ENCODE data around the gene KCNQ1.

KCNQ1 gene

GRCh38 chr11:2461253-2461955 is 16.6 kb downstream of the KCNQ1 start:
- Histone ChIP-seq H2BK120ac (ENCODE audit: low read depth, low read length) (no peak overlapping the region), H3K18ac (ENCODE audit: low read depth in 1 of 2, low read length in 2 of 2) (no peak overlapping the region), H3K27ac (ENCODE audit: low read length, poor library complexity, severe bottlenecking) (no peak overlapping the region), H2BK15ac (ENCODE audit: low read depth, poor library complexity, severe bottlenecking) (no peak overlapping the region), H3K23ac (ENCODE audit: low read length in 2 of 2) (no peak overlapping the region), H3K9ac (ENCODE audit: low read length) (no peak overlapping the region), H3K4me1 (ENCODE audit: control insufficient read depth, insufficient read depth, low read depth, low read length) (no peaks in the 10 kb centered on the region), H2AK5ac (ENCODE audit: low read length, severe bottlenecking) (no peak overlapping the region), H3K4me3 (ENCODE audit: insufficient read depth in 1 of 2, low read depth in 1 of 2, low read length in 2 of 2) (no peak overlapping the region), H3K36me3 (ENCODE audit: control insufficient read depth in 1 of 2, insufficient read depth in 2 of 2, low read depth in 1 of 2, low read length in 2 of 2) (no peaks in the 10 kb centered on the region), H2BK5ac (ENCODE audit: low read depth, low read length, poor library complexity, severe bottlenecking) (no peak overlapping the region), H4K91ac (ENCODE audit: low read length) (no peak overlapping the region), H4K8ac (ENCODE audit: low read length) (no peak overlapping the region), H3K4me2 (ENCODE audit: low read length, poor library complexity, severe bottlenecking) (no peak overlapping the region), H3K14ac (ENCODE audit: low read length in 2 of 2) (no peak overlapping the region), H2BK12ac (ENCODE audit: low read length in 2 of 2) (no peak overlapping the region), H3K27me3 (ENCODE audit: control insufficient read depth in 1 of 2, insufficient read depth in 1 of 2, low read length in 2 of 2) (peaks cover 40 to 41% of the 10 kb centered on the region in 2 experiments), H2AFZ (ENCODE audit: low read depth, low read length) (no peak overlapping the region), H3K79me1 (replicated peaks; ENCODE audit: low read length, poor library complexity, severe bottlenecking) (no peaks in the 10 kb centered on the region), H3K9me3 (ENCODE audit: control insufficient read depth, low read length) (no peaks in the 10 kb centered on the region), H3K4ac (ENCODE audit: low read depth in 1 of 2, low read length in 2 of 2) (no peak overlapping the region)
- no peak for DNase-seq
- 77% methylated on average over 17 of the region's 17 CpGs for WGBS

GRCh38 chr11:2461956-2462542 is 17.2 kb downstream of the KCNQ1 start:
- Histone ChIP-seq H4K8ac (ENCODE audit: low read length) (no peak overlapping the region), H2AFZ (ENCODE audit: low read depth, low read length) (no peak overlapping the region), H3K36me3 (ENCODE audit: control insufficient read depth in 1 of 2, insufficient read depth in 2 of 2, low read depth in 1 of 2, low read length in 2 of 2) (no peaks in the 10 kb centered on the region), H3K9me3 (ENCODE audit: control insufficient read depth, low read length) (no peaks in the 10 kb centered on the region), H3K4me3 (ENCODE audit: insufficient read depth in 1 of 2, low read depth in 1 of 2, low read length in 2 of 2) (no peak overlapping the region), H2BK5ac (ENCODE audit: low read depth, low read length, poor library complexity, severe bottlenecking) (no peak overlapping the region), H2AK5ac (ENCODE audit: low read length, severe bottlenecking) (no peak overlapping the region), H3K9ac (ENCODE audit: low read length) (no peak overlapping the region), H3K4me1 (ENCODE audit: control insufficient read depth, insufficient read depth, low read depth, low read length) (no peaks in the 10 kb centered on the region), H2BK15ac (ENCODE audit: low read depth, poor library complexity, severe bottlenecking) (no peak overlapping the region), H3K27me3 (ENCODE audit: control insufficient read depth in 1 of 2, insufficient read depth in 1 of 2, low read length in 2 of 2) (peaks cover 40 to 42% of the 10 kb centered on the region in 2 experiments), H3K18ac (ENCODE audit: low read depth in 1 of 2, low read length in 2 of 2) (no peak overlapping the region), H4K91ac (ENCODE audit: low read length) (no peak overlapping the region), H3K27ac (ENCODE audit: low read length, poor library complexity, severe bottlenecking) (no peak overlapping the region), H3K4me2 (ENCODE audit: low read length, poor library complexity, severe bottlenecking) (no peak overlapping the region), H3K14ac (ENCODE audit: low read length in 2 of 2) (no peak overlapping the region), H2BK12ac (ENCODE audit: low read length in 2 of 2) (no peak overlapping the region), H3K23ac (ENCODE audit: low read length in 2 of 2) (no peak overlapping the region), H3K79me1 (replicated peaks; ENCODE audit: low read length, poor library complexity, severe bottlenecking) (no peaks in the 10 kb centered on the region), H3K4ac (ENCODE audit: low read depth in 1 of 2, low read length in 2 of 2) (no peak overlapping the region), H2BK120ac (ENCODE audit: low read depth, low read length) (no peak overlapping the region)
- WGBS: 84% methylated on average over 14 of the region's 14 CpGs
- DNase-seq: no peak

- no peak overlapping the region for H3K18ac ChIP-seq (ENCODE audit: low read depth in 1 of 2, low read length in 2 of 2)
- no peak overlapping the region for H3K27ac ChIP-seq (ENCODE audit: low read length, poor library complexity, severe bottlenecking)
- H2AK5ac ChIP-seq (ENCODE audit: low read length, severe bottlenecking): no peak overlapping the region
- no peak overlapping the region for H2AFZ ChIP-seq (ENCODE audit: low read depth, low read length)
- H3K79me1 ChIP-seq (replicated peaks; ENCODE audit: low read length, poor library complexity, severe bottlenecking): no peaks in the 10 kb centered on the region
- H3K23ac ChIP-seq (ENCODE audit: low read length in 2 of 2): no peak overlapping the region
- 80% methylated on average over 8 of the region's 8 CpGs for WGBS
- no peak overlapping the region for H3K4me3 ChIP-seq (ENCODE audit: insufficient read depth in 1 of 2, low read depth in 1 of 2, low read length in 2 of 2)
- H2BK5ac ChIP-seq (ENCODE audit: low read depth, low read length, poor library complexity, severe bottlenecking): no peak overlapping the region
- H3K9me3 ChIP-seq (ENCODE audit: control insufficient read depth, low read length): no peaks in the 10 kb centered on the region
- H4K8ac ChIP-seq (ENCODE audit: low read length): no peak overlapping the region
- no peak overlapping the region for H3K4me2 ChIP-seq (ENCODE audit: low read length, poor library complexity, severe bottlenecking)
- no peak for DNase-seq
- no peak overlapping the region for H2BK12ac ChIP-seq (ENCODE audit: low read length in 2 of 2)
- H2BK120ac ChIP-seq (ENCODE audit: low read depth, low read length): no peak overlapping the region
- H3K27me3 ChIP-seq (ENCODE audit: control insufficient read depth in 1 of 2, insufficient read depth in 1 of 2, low read length in 2 of 2): peaks cover 40 to 41% of the 10 kb centered on the region in 2 experiments
- no peak overlapping the region for H3K9ac ChIP-seq (ENCODE audit: low read length)
- no peaks in the 10 kb centered on the region for H3K36me3 ChIP-seq (ENCODE audit: control insufficient read depth in 1 of 2, insufficient read depth in 2 of 2, low read depth in 1 of 2, low read length in 2 of 2)
- no peaks in the 10 kb centered on the region for H3K4me1 ChIP-seq (ENCODE audit: control insufficient read depth, insufficient read depth, low read depth, low read length)
- H4K91ac ChIP-seq (ENCODE audit: low read length): peak overlapping the region; percentile 19
- no peak overlapping the region for H3K4ac ChIP-seq (ENCODE audit: low read depth in 1 of 2, low read length in 2 of 2)
- no peak overlapping the region for H2BK15ac ChIP-seq (ENCODE audit: low read depth, poor library complexity, severe bottlenecking)
- H3K14ac ChIP-seq (ENCODE audit: low read length in 2 of 2): no peak overlapping the region
These were observed 17.8 kb downstream of the KCNQ1 start for GRCh38 chr11:2462543-2462985.

- no peak overlapping the region for H3K14ac ChIP-seq (ENCODE audit: low read length in 2 of 2)
- no peak overlapping the region for H3K18ac ChIP-seq (ENCODE audit: low read depth in 1 of 2, low read length in 2 of 2)
- H4K8ac ChIP-seq (ENCODE audit: low read length): no peak overlapping the region
- H3K9ac ChIP-seq (ENCODE audit: low read length): no peak overlapping the region
- no peak for DNase-seq
- H3K4me2 ChIP-seq (ENCODE audit: low read length, poor library complexity, severe bottlenecking): no peak overlapping the region
- peaks cover 37 to 43% of the 10 kb centered on the region in 2 experiments for H3K27me3 ChIP-seq (ENCODE audit: control insufficient read depth in 1 of 2, insufficient read depth in 1 of 2, low read length in 2 of 2)
- no peaks in the 10 kb centered on the region for H3K9me3 ChIP-seq (ENCODE audit: control insufficient read depth, low read length)
- H2AFZ ChIP-seq (ENCODE audit: low read depth, low read length): no peak overlapping the region
- no peak overlapping the region for H2AK5ac ChIP-seq (ENCODE audit: low read length, severe bottlenecking)
- no peak overlapping the region for H2BK5ac ChIP-seq (ENCODE audit: low read depth, low read length, poor library complexity, severe bottlenecking)
- H3K79me1 ChIP-seq (replicated peaks; ENCODE audit: low read length, poor library complexity, severe bottlenecking): no peaks in the 10 kb centered on the region
- no peak overlapping the region for H2BK12ac ChIP-seq (ENCODE audit: low read length in 2 of 2)
- no peak overlapping the region for H2BK120ac ChIP-seq (ENCODE audit: low read depth, low read length)
- no peaks in the 10 kb centered on the region for H3K36me3 ChIP-seq (ENCODE audit: control insufficient read depth in 1 of 2, insufficient read depth in 2 of 2, low read depth in 1 of 2, low read length in 2 of 2)
- 84% methylated on average over 24 of the region's 24 CpGs for WGBS
- H3K4ac ChIP-seq (ENCODE audit: low read depth in 1 of 2, low read length in 2 of 2): no peak overlapping the region
- no peak overlapping the region for H3K4me3 ChIP-seq (ENCODE audit: insufficient read depth in 1 of 2, low read depth in 1 of 2, low read length in 2 of 2)
- no peak overlapping the region for H3K27ac ChIP-seq (ENCODE audit: low read length, poor library complexity, severe bottlenecking)
- no peak overlapping the region for H3K23ac ChIP-seq (ENCODE audit: low read length in 2 of 2)
- no peak overlapping the region for H2BK15ac ChIP-seq (ENCODE audit: low read depth, poor library complexity, severe bottlenecking)
- H4K91ac ChIP-seq (ENCODE audit: low read length): no peak overlapping the region
- no peaks in the 10 kb centered on the region for H3K4me1 ChIP-seq (ENCODE audit: control insufficient read depth, insufficient read depth, low read depth, low read length)
These were observed 18.4 kb downstream of the KCNQ1 start for GRCh38 chr11:2462986-2463765.

Measured in mesenchymal stem cell (in vitro differentiated cells and primary cell).